Measurements from ENCODE around the gene GDF9. TPM values are rescaled to one million over a fixed set of nuclear protein-coding genes. Genes with fewer than 3 reads are reported as not detected.
A peak's percentile ranks its signal among the peaks of the same experiment; 100 is the strongest.

The GDF9 gene
- total and polyA plus RNA-seq, 10 of the 15 experiments (the other 5 are each of a cell fraction or from before 2014, with no cell fraction given), result 0.11 to 1.5 (median 0.34) TPM

GRCh38 chr5:132866342-132867045, at the start of gene GDF9, which contains the start of gene UQCRQ (continued):
- TF ChIP-seq YY1 (IDR thresholded peaks at IDR 0.05; ENCODE audit: low read depth, low read length) (peak; percentile 45; the same call in 1 of the 2 replicates), RUNX3 (IDR thresholded peaks at IDR 0.05; ENCODE audit: low read length) (no peak), MYC (IDR thresholded peaks at IDR 0.05; ENCODE audit: insufficient read depth, insufficient read length, insufficient replicate concordance, low read length, severe bottlenecking) (no peak), SPI1 (IDR thresholded peaks at IDR 0.05; ENCODE audit: borderline replicate concordance, insufficient read depth, low read depth, low read length) (0 out of 2 replicates have a peak, but pooled peaks have one; percentile 8), KLF5 (IDR thresholded peaks at IDR 0.05; ENCODE audit: partially characterized antibody) (peak; percentile 98), PRDM15 (CRISPR knock-in tag; IDR thresholded peaks at IDR 0.05) (no peak), BMI1 (IDR thresholded peaks at IDR 0.05; ENCODE audit: borderline replicate concordance) (no peak), JUND (IDR thresholded peaks at IDR 0.05; ENCODE audit: low read depth, low read length) (peak; percentile 98), PAX5 (IDR thresholded peaks at IDR 0.05; ENCODE audit: borderline replicate concordance, low read depth, low read length) (0 out of 2 replicates have a peak, but pooled peaks have one; percentile 0), ZBED1 (IDR thresholded peaks at IDR 0.05; ENCODE audit: borderline replicate concordance) (no peak; the same call in 1 of the 2 replicates), BHLHE40 (IDR thresholded peaks at IDR 0.05; ENCODE audit: borderline replicate concordance in 1 of 2, low read depth in 2 of 2, low read length in 1 of 2) (peak; percentile 90 to 97), POLR2A (IDR thresholded peaks at IDR 0.05; ENCODE audit: low read depth, low read length) (peak; percentile 99), ATF2 (IDR thresholded peaks at IDR 0.05; ENCODE audit: low read length) (peak; percentile 59), SIN3A (IDR thresholded peaks at IDR 0.05; ENCODE audit: low read depth, low read length) (peak; percentile 68; the same call in 1 of the 2 replicates), RAD51 (IDR thresholded peaks at IDR 0.05) (no peak), ZNF592 (IDR thresholded peaks at IDR 0.05) (no peak), RBBP5 (conservative IDR thresholded peaks at IDR 0.05) (no peak)
- TF ChIP-seq, protein P1, sequence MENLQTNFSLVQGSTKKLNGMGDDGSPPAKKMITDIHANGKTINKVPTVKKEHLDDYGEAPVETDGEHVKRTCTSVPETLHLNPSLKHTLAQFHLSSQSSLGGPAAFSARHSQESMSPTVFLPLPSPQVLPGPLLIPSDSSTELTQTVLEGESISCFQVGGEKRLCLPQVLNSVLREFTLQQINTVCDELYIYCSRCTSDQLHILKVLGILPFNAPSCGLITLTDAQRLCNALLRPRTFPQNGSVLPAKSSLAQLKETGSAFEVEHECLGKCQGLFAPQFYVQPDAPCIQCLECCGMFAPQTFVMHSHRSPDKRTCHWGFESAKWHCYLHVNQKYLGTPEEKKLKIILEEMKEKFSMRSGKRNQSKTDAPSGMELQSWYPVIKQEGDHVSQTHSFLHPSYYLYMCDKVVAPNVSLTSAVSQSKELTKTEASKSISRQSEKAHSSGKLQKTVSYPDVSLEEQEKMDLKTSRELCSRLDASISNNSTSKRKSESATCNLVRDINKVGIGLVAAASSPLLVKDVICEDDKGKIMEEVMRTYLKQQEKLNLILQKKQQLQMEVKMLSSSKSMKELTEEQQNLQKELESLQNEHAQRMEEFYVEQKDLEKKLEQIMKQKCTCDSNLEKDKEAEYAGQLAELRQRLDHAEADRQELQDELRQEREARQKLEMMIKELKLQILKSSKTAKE (IDR thresholded peaks at IDR 0.05; ENCODE audit: low read depth, poor library complexity, severe bottlenecking), result peak; percentile 73

Measured in GM12878 (cell line).